Liver (tissue), 9 donors: ENCODE data around the gene SIDT2. TPM values are rescaled to one million over a fixed set of nuclear protein-coding genes. Genes with fewer than 3 reads are reported as not detected.

Experiments used
- DNase-seq: peaks from one replicate; pipeline ENCODE4 v3.0.0-alpha.2; 2017; ENCODE audit warnings: low spot score
- H3K27ac ChIP-seq, 2 donors: one replicate each; pipeline ENCODE4 v1.7.0; 2013; ENCODE audit warnings: inconsistent platforms in 2 of 2, low read length in 2 of 2, control low read depth in 1 of 2, low read depth in 1 of 2, mild to moderate bottlenecking in 1 of 2
- H3K27me3 ChIP-seq, 4 donors: one replicate each; pipeline versions ENCODE4 v1.6.1 to v1.7.0; 2013; ENCODE audit warnings: low read length in 3 of 4, inconsistent platforms in 1 of 4, mild to moderate bottlenecking in 1 of 4, moderate library complexity in 1 of 4; ENCODE audit not compliant: control insufficient read depth in 4 of 4, insufficient read depth in 4 of 4
- H3K36me3 ChIP-seq, 4 donors: one replicate each; pipeline versions ENCODE4 v1.6.1 to v1.7.0; 2013; ENCODE audit warnings: low read length in 3 of 4, mild to moderate bottlenecking in 3 of 4, low read depth in 1 of 4, moderate library complexity in 1 of 4; ENCODE audit not compliant: control insufficient read depth in 4 of 4, insufficient read depth in 3 of 4
- H3K4me1 ChIP-seq, 4 donors: one replicate each; pipeline versions ENCODE4 v1.6.1 to v1.7.0; 2013; ENCODE audit warnings: low read length in 3 of 4, mild to moderate bottlenecking in 3 of 4, moderate library complexity in 1 of 4; ENCODE audit not compliant: control insufficient read depth in 4 of 4, insufficient read depth in 4 of 4
- H3K4me3 ChIP-seq, 3 donors: one replicate each; pipeline versions ENCODE4 v1.6.1 to v1.7.0; 2013; ENCODE audit warnings: low read length in 3 of 3, control low read depth in 1 of 3, low read depth in 1 of 3, mild to moderate bottlenecking in 1 of 3
- H3K9ac ChIP-seq, 2 donors: one replicate each; pipeline ENCODE4 v1.7.0; 2013; ENCODE audit warnings: low read length in 2 of 2, mild to moderate bottlenecking in 2 of 2, moderate library complexity in 2 of 2, control low read depth in 1 of 2, low read depth in 1 of 2
- H3K9me3 ChIP-seq, 4 donors: one replicate each; pipeline versions ENCODE4 v1.6.1 to v1.7.0; 2013; ENCODE audit warnings: low read length in 3 of 4; ENCODE audit not compliant: control insufficient read depth in 4 of 4
- EGR1 ChIP-seq, 2 donors: IDR thresholded peaks; 2 replicates each; pipeline ENCODE4 v1.6.1; 2016 to 2018; ENCODE audit warnings: antibody characterized with exemption in 2 of 2, low read depth in 2 of 2
- FOXA2 ChIP-seq: IDR thresholded peaks from 2 replicates; pipeline ENCODE4 v1.6.1; 2016; ENCODE audit warnings: antibody characterized with exemption
- GABPA ChIP-seq, 2 donors: IDR thresholded peaks in 1 of 2; conservative IDR thresholded peaks in 1 of 2; 2 replicates each; pipeline ENCODE4 v1.6.1; 2016; ENCODE audit warnings: antibody characterized with exemption in 2 of 2, mild to moderate bottlenecking in 1 of 2, moderate library complexity in 1 of 2
- NR2F2 ChIP-seq: IDR thresholded peaks from 2 replicates; pipeline ENCODE4 v1.6.1; 2016; ENCODE audit warnings: antibody characterized with exemption
- RAD21 ChIP-seq, 2 donors: IDR thresholded peaks; 2 replicates each; pipeline ENCODE4 v1.6.1; 2016; ENCODE audit warnings: antibody characterized with exemption in 2 of 2, mild to moderate bottlenecking in 2 of 2
- RXRA ChIP-seq, 2 donors: IDR thresholded peaks; 2 replicates each; pipeline ENCODE4 v1.6.1; 2017 to 2018; ENCODE audit warnings: antibody characterized with exemption in 2 of 2, mild to moderate bottlenecking in 1 of 2
- SP1 ChIP-seq: IDR thresholded peaks from 2 replicates; pipeline ENCODE4 v1.6.1; 2018; ENCODE audit warnings: antibody characterized with exemption, mild to moderate bottlenecking
- TAF1 ChIP-seq: conservative IDR thresholded peaks from 2 replicates; pipeline ENCODE4 v1.6.1; 2016; ENCODE audit warnings: antibody characterized with exemption, mild to moderate bottlenecking
- YY1 ChIP-seq: IDR thresholded peaks from 2 replicates; pipeline ENCODE4 v1.6.1; 2016; ENCODE audit warnings: antibody characterized with exemption, mild to moderate bottlenecking
- WGBS: extraction: QIAGEN DNeasy Blood & Tissue Kit; methylation state at CpG from one replicate; pipeline ENCODE4 v1.1.7; 2013; 5-methylcytosine and 5-hydroxymethylcytosine counted together
- polyA plus RNA-seq, 2 donors: library from polyadenylated mRNA; stranded (reverse) in 1 of 2; unstranded in 1 of 2; fragments of 200-250 nt in 1 of 2; fragments of >200 nt in 1 of 2; fragmentation: Nextera tagmentation in 1 of 2; extraction: Ambion mirVana in 1 of 2; gene quantifications; one replicate each; pipeline versions ENCODE4 v1.2.1 to v1.2.3, GENCODE V29; 2013 to 2015
- total RNA-seq, 2 donors: library from RNA; depleted of rRNA; stranded (reverse); fragments of >200 nt; gene quantifications; one replicate each; pipeline ENCODE4 v1.2.3, GENCODE V29; 2014
- TF ChIP-seq, protein P1 (sequence below): IDR thresholded peaks from 2 replicates; pipeline ENCODE4 v1.6.1; 2016; ENCODE audit warnings: antibody characterized with exemption, mild to moderate bottlenecking
- TF ChIP-seq, protein P2 (sequence below): IDR thresholded peaks from 2 replicates; pipeline ENCODE4 v1.6.1; 2016; ENCODE audit warnings: antibody characterized with exemption
- donor health status: healthy.
- donor health status: healthy.
- donor health status: healthy.
- donor health status: healthy.
- donor health status: healthy.

SIDT2 gene
- total and polyA plus RNA-seq, 4 donors: 11.2 to 42.9 (median 22.4) TPM

DNA sequence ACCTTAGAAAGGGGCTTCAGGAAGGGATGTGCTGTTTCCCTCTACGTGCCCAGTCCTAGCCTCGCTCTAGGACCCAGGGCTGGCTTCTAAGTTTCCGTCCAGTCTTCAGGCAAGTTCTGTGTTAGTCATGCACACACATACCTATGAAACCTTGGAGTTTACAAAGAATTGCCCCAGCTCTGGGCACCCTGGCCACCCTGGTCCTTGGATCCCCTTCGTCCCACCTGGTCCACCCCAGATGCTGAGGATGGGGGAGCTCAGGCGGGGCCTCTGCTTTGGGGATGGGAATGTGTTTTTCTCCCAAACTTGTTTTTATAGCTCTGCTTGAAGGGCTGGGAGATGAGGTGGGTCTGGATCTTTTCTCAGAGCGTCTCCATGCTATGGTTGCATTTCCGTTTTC, 18.5 kb downstream of the SIDT2 start (continued):
- TF ChIP-seq, protein P1, sequence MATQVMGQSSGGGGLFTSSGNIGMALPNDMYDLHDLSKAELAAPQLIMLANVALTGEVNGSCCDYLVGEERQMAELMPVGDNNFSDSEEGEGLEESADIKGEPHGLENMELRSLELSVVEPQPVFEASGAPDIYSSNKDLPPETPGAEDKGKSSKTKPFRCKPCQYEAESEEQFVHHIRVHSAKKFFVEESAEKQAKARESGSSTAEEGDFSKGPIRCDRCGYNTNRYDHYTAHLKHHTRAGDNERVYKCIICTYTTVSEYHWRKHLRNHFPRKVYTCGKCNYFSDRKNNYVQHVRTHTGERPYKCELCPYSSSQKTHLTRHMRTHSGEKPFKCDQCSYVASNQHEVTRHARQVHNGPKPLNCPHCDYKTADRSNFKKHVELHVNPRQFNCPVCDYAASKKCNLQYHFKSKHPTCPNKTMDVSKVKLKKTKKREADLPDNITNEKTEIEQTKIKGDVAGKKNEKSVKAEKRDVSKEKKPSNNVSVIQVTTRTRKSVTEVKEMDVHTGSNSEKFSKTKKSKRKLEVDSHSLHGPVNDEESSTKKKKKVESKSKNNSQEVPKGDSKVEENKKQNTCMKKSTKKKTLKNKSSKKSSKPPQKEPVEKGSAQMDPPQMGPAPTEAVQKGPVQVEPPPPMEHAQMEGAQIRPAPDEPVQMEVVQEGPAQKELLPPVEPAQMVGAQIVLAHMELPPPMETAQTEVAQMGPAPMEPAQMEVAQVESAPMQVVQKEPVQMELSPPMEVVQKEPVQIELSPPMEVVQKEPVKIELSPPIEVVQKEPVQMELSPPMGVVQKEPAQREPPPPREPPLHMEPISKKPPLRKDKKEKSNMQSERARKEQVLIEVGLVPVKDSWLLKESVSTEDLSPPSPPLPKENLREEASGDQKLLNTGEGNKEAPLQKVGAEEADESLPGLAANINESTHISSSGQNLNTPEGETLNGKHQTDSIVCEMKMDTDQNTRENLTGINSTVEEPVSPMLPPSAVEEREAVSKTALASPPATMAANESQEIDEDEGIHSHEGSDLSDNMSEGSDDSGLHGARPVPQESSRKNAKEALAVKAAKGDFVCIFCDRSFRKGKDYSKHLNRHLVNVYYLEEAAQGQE: no peak
- no peak for TF ChIP-seq GABPA (IDR thresholded peaks at IDR 0.05 in 1 of 2, conservative IDR thresholded peaks at IDR 0.05 in 1 of 2)
- TF ChIP-seq NR2F2: no peak

- Histone ChIP-seq H3K9me3 (no peaks in the 10 kb centered on the region), H3K36me3 (peaks cover 6 to 20% (median 11%) of the 10 kb centered on the region in 4 donors), H3K4me3 (no peak overlapping the region), H3K9ac (no peak overlapping the region), H3K4me1 (no peaks in the 10 kb centered on the region), H3K27ac (no peak overlapping the region), H3K27me3 (no peaks in the 10 kb centered on the region)
- TF ChIP-seq FOXA2 (no peak), NR2F2 (peak; percentile 16), RAD21 (IDR thresholded peaks at IDR 0.05) (peak in 1 of 2 donors; percentile 38)
- 74% methylated on average over 17 of the region's 17 CpGs for WGBS
- DNase-seq: no peak
Measured at GRCh38 chr11:117197516-117198456, 19.2 kb downstream of the SIDT2 start.

GRCh38 chr11:117198613-117199012, 20.1 kb downstream of the SIDT2 start:
- H3K4me3 ChIP-seq: no peak overlapping the region
- peak overlapping the region in 1 of 2 donors; percentile 29 for H3K27ac ChIP-seq
- no peak for DNase-seq
- TF ChIP-seq SP1 (no peak), RXRA (IDR thresholded peaks at IDR 0.05) (no peak), NR2F2 (no peak), FOXA2 (no peak), EGR1 (IDR thresholded peaks at IDR 0.05; ENCODE audit: low read depth in 2 of 2) (no peak)
- H3K9me3 ChIP-seq: no peaks in the 10 kb centered on the region
- WGBS: 86% methylated on average over 4 of the region's 4 CpGs
- H3K9ac ChIP-seq: no peak overlapping the region
- H3K4me1 ChIP-seq: no peaks in the 10 kb centered on the region
- H3K27me3 ChIP-seq: no peaks in the 10 kb centered on the region
- peaks cover 4 to 13% (median 9%) of the 10 kb centered on the region in 4 donors for H3K36me3 ChIP-seq

GRCh38 chr11:117199053-117199915, 20.7 kb downstream of the SIDT2 start, which contains the start of gene TAGLN:
Gene TAGLN, plus strand, starts transcription at chr11:117199370. Its CDS starts 3,644 bp downstream, at chr11:117203014.
- Histone ChIP-seq H3K4me1 (no peaks in the 10 kb centered on the region), H3K9me3 (no peaks in the 10 kb centered on the region), H3K9ac (no peak within 1 kb of the TSS), H3K36me3 (peaks cover 4 to 15% (median 8%) of the 10 kb centered on the region in 4 donors), H3K27ac (peak within 1 kb of the TSS; percentile 50 to 69), H3K27me3 (no peaks in the 10 kb centered on the region), H3K4me3 (peak within 1 kb of the TSS in 2 of 3 donors; percentile 3 to 12)
- no peak for DNase-seq
- WGBS: 67% methylated on average over 34 of the region's 34 CpGs
- TF ChIP-seq, protein P2, sequence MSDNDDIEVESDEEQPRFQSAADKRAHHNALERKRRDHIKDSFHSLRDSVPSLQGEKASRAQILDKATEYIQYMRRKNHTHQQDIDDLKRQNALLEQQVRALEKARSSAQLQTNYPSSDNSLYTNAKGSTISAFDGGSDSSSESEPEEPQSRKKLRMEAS: no peak
- TF ChIP-seq YY1 (no peak), SP1 (peak; percentile 10), TAF1 (peak; percentile 28)
